Measurements from ENCODE around the gene TYMP. TPM values are rescaled to one million over a fixed set of nuclear protein-coding genes. Genes with fewer than 3 reads are reported as not detected.

The TYMP gene
- total and polyA plus RNA-seq, 2 of the 4 experiments (the other 2 are of a cell fraction), result 0.18 to 0.74 TPM

GRCh38 chr22:50535113-50535512 lies 5.3 kb upstream of the TYMP start:
- no peak overlapping the region for H2BK20ac ChIP-seq (ENCODE audit: low read depth, low read length)
- H3K4ac ChIP-seq (ENCODE audit: low read depth, low read length), result no peak overlapping the region
- H3K36me3 ChIP-seq (ENCODE audit: control insufficient read depth, insufficient read depth, low read length), result no peaks in the 10 kb centered on the region
- H3K27me3 ChIP-seq (ENCODE audit: control insufficient read depth, insufficient read depth, low read length), result peaks cover 5% of the 10 kb centered on the region; the same call in 1 of the 2 replicates
- no peak overlapping the region for H2AFZ ChIP-seq (replicated peaks; ENCODE audit: low read length, poor library complexity)
- ChIA-PET CTCF (no interaction called here), POLR2A (ENCODE audit: unreplicated experiment) (no interaction called here)
- in situ Hi-C loops (cut with MboI; ENCODE audit: low sequenced_read_pairs) (no loop called here), dilution Hi-C loops (cut with HindIII; ENCODE audit: low sequenced_read_pairs, unreplicated experiment) (no loop called here), intact Hi-C loops (cut with micrococcal nuclease) (no loop called here)
- no CpG with 5 or more reads among the region's 8 CpGs for WGBS, 2 experiments (ENCODE audit: extremely low coverage in 2 of 2, insufficient read length in 1 of 2)
- no peak overlapping the region for H4K8ac ChIP-seq (ENCODE audit: low read depth in 2 of 2, low read length in 2 of 2)
- no peak overlapping the region for H3K9ac ChIP-seq (ENCODE audit: low read depth, low read length)
- no peak overlapping the region for H4K5ac ChIP-seq (ENCODE audit: low read depth, low read length)
- H3K4me3 ChIP-seq (ENCODE audit: insufficient read depth, low read depth, low read length), result no peak overlapping the region
- H4K91ac ChIP-seq (ENCODE audit: insufficient read depth, low read depth, low read length), result no peak overlapping the region
- H3K18ac ChIP-seq (ENCODE audit: low read depth, low read length), result no peak overlapping the region
- H3K23ac ChIP-seq (ENCODE audit: low read depth, low read length), result no peak overlapping the region
- H3K27ac ChIP-seq (ENCODE audit: insufficient read depth, low read length), result no peak overlapping the region
- DNase-seq (no peak), ATAC-seq (ENCODE audit: low read depth) (no peak)
- H2BK15ac ChIP-seq (ENCODE audit: low read depth, low read length), result no peak overlapping the region
- peaks cover 7% of the 10 kb centered on the region for H3K9me1 ChIP-seq (ENCODE audit: insufficient read depth, low read length)
- H3K4me1 ChIP-seq (ENCODE audit: control insufficient read depth, insufficient read depth, low read length), result peaks cover 21% of the 10 kb centered on the region
- H3K9me3 ChIP-seq (ENCODE audit: control insufficient read depth, insufficient read depth, low read length), result no peaks in the 10 kb centered on the region
- H2BK120ac ChIP-seq (ENCODE audit: low read depth, low read length), result no peak overlapping the region
- H3K79me1 ChIP-seq (ENCODE audit: low read depth in 1 of 2, low read length in 2 of 2), result no peaks in the 10 kb centered on the region; a peak in 1 of 4 replicates
- no peak overlapping the region for H3K14ac ChIP-seq (replicated peaks; ENCODE audit: low read depth, low read length)
- H2BK5ac ChIP-seq (ENCODE audit: low read depth, low read length, poor library complexity, severe bottlenecking), result no peak overlapping the region
- no peak overlapping the region for H2AK9ac ChIP-seq (replicated peaks; ENCODE audit: low read depth, low read length, poor library complexity)
- no peak for TF ChIP-seq SMC3 (IDR thresholded peaks at IDR 0.05; ENCODE audit: low read depth, low read length)
- no peak for TF ChIP-seq NFE2L2 (IDR thresholded peaks at IDR 0.05; ENCODE audit: low read depth, low read length)
- TF ChIP-seq FOS (IDR thresholded peaks at IDR 0.05; ENCODE audit: low read depth, low read length), result no peak
- TF ChIP-seq MAZ (IDR thresholded peaks at IDR 0.05; ENCODE audit: borderline replicate concordance, low read depth, low read length), result no peak
- TF ChIP-seq CEBPB (IDR thresholded peaks at IDR 0.05; ENCODE audit: low read depth, low read length), result no peak
- TF ChIP-seq POLR2A (IDR thresholded peaks at IDR 0.05; ENCODE audit: low read depth, low read length), result no peak
- TF ChIP-seq CHD1 (IDR thresholded peaks at IDR 0.05; ENCODE audit: low read depth, low read length), result no peak
- TF ChIP-seq RAD21 (IDR thresholded peaks at IDR 0.05; ENCODE audit: low read length), result no peak
- TF ChIP-seq RFX5 (IDR thresholded peaks at IDR 0.05; ENCODE audit: low read depth, low read length), result no peak
- no peak for TF ChIP-seq MXI1 (IDR thresholded peaks at IDR 0.05; ENCODE audit: borderline replicate concordance, low read depth, low read length)
- TF ChIP-seq ELK1 (IDR thresholded peaks at IDR 0.05; ENCODE audit: borderline replicate concordance, low read depth, low read length), result no peak
- no peak for TF ChIP-seq USF2 (IDR thresholded peaks at IDR 0.05; ENCODE audit: low read depth, low read length)
- no peak for TF ChIP-seq RCOR1 (IDR thresholded peaks at IDR 0.05; ENCODE audit: insufficient replicate concordance, low read length)
- no peak for TF ChIP-seq BHLHE40 (IDR thresholded peaks at IDR 0.05; ENCODE audit: low read depth, low read length)
- no peak for TF ChIP-seq CTCF (conservative IDR thresholded peaks at IDR 0.05; ENCODE audit: low read depth, low read length)
- TF ChIP-seq MAFK (IDR thresholded peaks at IDR 0.05; ENCODE audit: low read depth, low read length), result no peak
- H3K56ac ChIP-seq (ENCODE audit: extremely low read depth, insufficient read depth, low read length), result no peak overlapping the region
- no TSS peak for BruUV-seq (replicated peaks)
- H4K20me1 ChIP-seq (ENCODE audit: insufficient read depth, low read length), result no peaks in the 10 kb centered on the region
- no peak overlapping the region for H2AK5ac ChIP-seq (ENCODE audit: low read depth, low read length)
- H3K4me2 ChIP-seq (ENCODE audit: low read depth, low read length), result no peak overlapping the region
